ENCODE measurements around the gene TSPAN17. TPM values are rescaled to one million over a fixed set of nuclear protein-coding genes. Genes with fewer than 3 reads are reported as not detected.

The TSPAN17 gene
- total RNA-seq, 1 donor from 2014 or later, result 57.5 TPM

GRCh38 chr5:176639981-176640380 is 7.3 kb upstream of the TSPAN17 start:
- Mint-ChIP-seq H3K27ac (ENCODE audit: unreplicated experiment) (no peak overlapping the region), H3K36me3 (ENCODE audit: low read depth, unreplicated experiment) (peaks cover 12% of the 10 kb centered on the region), H3K4me3 (ENCODE audit: unreplicated experiment) (no peak overlapping the region), H3K27me3 (ENCODE audit: unreplicated experiment) (peaks cover 17% of the 10 kb centered on the region), H3K9me3 (ENCODE audit: unreplicated experiment) (peaks cover 2% of the 10 kb centered on the region), H3K4me1 (ENCODE audit: unreplicated experiment) (peaks cover 10% of the 10 kb centered on the region)
- DNase-seq (ENCODE audit: low spot score), result no peak
- no peak for TF ChIP-seq CTCF (IDR thresholded peaks at IDR 0.05; ENCODE audit: unreplicated experiment)

- no peaks in the 10 kb centered on the region for H3K9me3 Mint-ChIP-seq (ENCODE audit: unreplicated experiment)
- no peak for TF ChIP-seq CTCF (IDR thresholded peaks at IDR 0.05; ENCODE audit: unreplicated experiment)
- no peak for DNase-seq (ENCODE audit: low spot score)
- H3K27me3 Mint-ChIP-seq (ENCODE audit: unreplicated experiment), result peaks cover 17% of the 10 kb centered on the region
- H3K4me1 Mint-ChIP-seq (ENCODE audit: unreplicated experiment), result peaks cover 10% of the 10 kb centered on the region
- H3K36me3 Mint-ChIP-seq (ENCODE audit: low read depth, unreplicated experiment), result peaks cover 12% of the 10 kb centered on the region
- no peak overlapping the region for H3K4me3 Mint-ChIP-seq (ENCODE audit: unreplicated experiment)
- H3K27ac Mint-ChIP-seq (ENCODE audit: unreplicated experiment), result no peak overlapping the region
Measured at GRCh38 chr5:176640616-176641015, 6.7 kb upstream of the TSPAN17 start.

- Mint-ChIP-seq H3K4me3 (ENCODE audit: unreplicated experiment) (no peak overlapping the region), H3K36me3 (ENCODE audit: low read depth, unreplicated experiment) (peaks cover 6% of the 10 kb centered on the region), H3K9me3 (ENCODE audit: unreplicated experiment) (no peaks in the 10 kb centered on the region), H3K27me3 (ENCODE audit: unreplicated experiment) (peaks cover 14% of the 10 kb centered on the region), H3K27ac (ENCODE audit: unreplicated experiment) (no peak overlapping the region), H3K4me1 (ENCODE audit: unreplicated experiment) (no peaks in the 10 kb centered on the region)
- no peak for TF ChIP-seq CTCF (IDR thresholded peaks at IDR 0.05; ENCODE audit: unreplicated experiment)
- no peak for DNase-seq (ENCODE audit: low spot score)
Measured at GRCh38 chr5:176642675-176643490, 4.4 kb upstream of the TSPAN17 start.

- no peak for TF ChIP-seq CTCF (IDR thresholded peaks at IDR 0.05; ENCODE audit: unreplicated experiment)
- Mint-ChIP-seq H3K27me3 (ENCODE audit: unreplicated experiment) (peaks cover 12% of the 10 kb centered on the region), H3K36me3 (ENCODE audit: low read depth, unreplicated experiment) (peaks cover 5% of the 10 kb centered on the region), H3K9me3 (ENCODE audit: unreplicated experiment) (no peaks in the 10 kb centered on the region), H3K4me3 (ENCODE audit: unreplicated experiment) (no peak overlapping the region), H3K4me1 (ENCODE audit: unreplicated experiment) (peaks cover 3% of the 10 kb centered on the region), H3K27ac (ENCODE audit: unreplicated experiment) (no peak overlapping the region)
- DNase-seq (ENCODE audit: low spot score), result no peak
Measured at GRCh38 chr5:176643491-176644219, 3.6 kb upstream of the TSPAN17 start.

GRCh38 chr5:176644294-176644693 is 3.0 kb upstream of the TSPAN17 start:
- no peak for TF ChIP-seq CTCF (IDR thresholded peaks at IDR 0.05; ENCODE audit: unreplicated experiment)
- H3K27me3 Mint-ChIP-seq (ENCODE audit: unreplicated experiment), result peaks cover 12% of the 10 kb centered on the region
- no peak overlapping the region for H3K4me3 Mint-ChIP-seq (ENCODE audit: unreplicated experiment)
- no peak for DNase-seq (ENCODE audit: low spot score)
- H3K9me3 Mint-ChIP-seq (ENCODE audit: unreplicated experiment), result no peaks in the 10 kb centered on the region
- no peak overlapping the region for H3K27ac Mint-ChIP-seq (ENCODE audit: unreplicated experiment)
- H3K36me3 Mint-ChIP-seq (ENCODE audit: low read depth, unreplicated experiment), result peaks cover 5% of the 10 kb centered on the region
- H3K4me1 Mint-ChIP-seq (ENCODE audit: unreplicated experiment), result peaks cover 3% of the 10 kb centered on the region

Data from endothelial cell (in vitro differentiated cells).